Vagina (tissue), 2 donors: ENCODE data around the gene CCDC57. TPM values are rescaled to one million over a fixed set of nuclear protein-coding genes. Genes with fewer than 3 reads are reported as not detected.

ENCODE experiments used
- DNase-seq, 2 donors: peaks; one replicate each; pipeline ENCODE4 v3.0.0-alpha.2; 2017; ENCODE audit errors: extremely low spot score in 2 of 2
- H3K27ac ChIP-seq: fragments of 200-600 bp; sonication (generic); one replicate; pipeline ENCODE4 v1.5.1; 2019
- H3K27me3 ChIP-seq: fragments of 200-600 bp; sonication (generic); one replicate; pipeline ENCODE4 v1.5.1; 2019
- H3K36me3 ChIP-seq, 2 donors: fragments of 200-600 bp; sonication (generic); one replicate each; pipeline ENCODE4 v1.5.1; 2017 to 2019
- H3K4me1 ChIP-seq: fragments of 200-600 bp; sonication (generic); one replicate; pipeline ENCODE4 v1.5.1; 2019
- H3K4me3 ChIP-seq, 2 donors: fragments of 200-600 bp; sonication (generic); 1 replicate in 1 of 2; 2 replicates in 1 of 2; pipeline ENCODE4 v1.5.1; 2016 to 2019
- H3K9me3 ChIP-seq: fragments of 200-600 bp; sonication (generic); one replicate; pipeline ENCODE4 v1.5.1; 2019
- POLR2A ChIP-seq, 2 donors: fragments of 450-650 bp; IDR thresholded peaks; one replicate each; pipeline ENCODE4 v1.6.1; 2017; ENCODE audit warnings: antibody characterized with exemption in 2 of 2, mild to moderate bottlenecking in 2 of 2, moderate library complexity in 2 of 2
- POLR2AphosphoS5 ChIP-seq, 2 donors: sonication (generic); formaldehyde crosslinking; IDR thresholded peaks; one replicate each; pipeline ENCODE4 v1.9.0; 2017; ENCODE audit warnings: antibody characterized with exemption in 2 of 2, mild to moderate bottlenecking in 2 of 2, low read depth in 1 of 2; ENCODE audit not compliant: insufficient read depth in 1 of 2
- intact Hi-C: fragments of 100-400 bp; cut with DNase I; formaldehyde crosslinking; loops from one replicate; pipeline ENCODE4 v1.15.1; 2023
- total RNA-seq: library from RNA; depleted of rRNA; stranded (reverse); fragments of >200 nt; gene quantifications from one replicate; pipeline ENCODE4 v1.2.3, GENCODE V29; 2016
- TF ChIP-seq, protein P1 (sequence below), 3 experiments: fragments of 450-650 bp in 2 of 3; fragments of 200-600 bp in 1 of 3; sonication (generic) in 1 of 3; IDR thresholded peaks; one replicate each; pipeline ENCODE4 v1.5.1; 2017 to 2019; ENCODE audit warnings: antibody characterized with exemption in 3 of 3, mild to moderate bottlenecking in 2 of 3, moderate library complexity in 2 of 3

The CCDC57 gene
- total RNA-seq, 1 donor from 2014 or later: 26.5 TPM

DNA sequence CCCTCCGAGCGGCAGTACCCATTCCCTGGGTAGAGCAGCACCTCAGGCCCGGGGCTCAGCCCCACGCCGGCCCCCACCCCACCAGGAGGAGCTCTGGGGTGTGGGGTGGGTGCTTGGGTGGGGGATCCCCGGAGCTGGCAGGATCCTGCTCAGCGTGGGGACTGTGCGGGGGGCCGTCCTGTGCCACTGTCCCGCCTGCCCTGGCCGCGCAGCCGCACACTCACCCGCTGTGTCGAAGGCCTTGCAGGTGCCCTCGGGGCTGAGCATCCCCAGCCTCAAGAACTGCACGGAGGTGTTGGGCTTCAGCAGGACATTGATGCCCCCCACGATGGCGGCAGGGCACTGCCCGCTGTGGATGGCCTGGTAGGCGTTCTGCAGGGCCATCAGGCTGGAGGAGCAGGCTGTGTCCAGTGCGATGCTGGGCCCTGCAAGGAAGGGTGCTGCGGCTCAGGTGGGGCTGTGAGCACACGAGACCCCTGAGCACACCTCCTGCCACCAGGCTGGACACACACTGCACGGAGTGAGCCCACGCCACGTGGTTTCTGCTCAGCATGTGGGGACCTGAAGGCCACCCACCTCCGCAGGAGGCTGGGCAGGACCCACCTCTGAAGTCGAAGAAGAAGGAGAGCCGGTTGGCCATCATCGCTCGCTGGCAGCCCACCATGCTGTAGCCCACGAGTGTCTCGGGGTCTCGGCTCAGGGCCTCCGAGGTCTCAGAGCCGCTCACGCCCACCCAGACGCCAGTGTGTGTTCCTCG, 119.5 kb downstream of the CCDC57 start:
- Histone ChIP-seq H3K4me3 (no peak overlapping the region), H3K4me1 (peaks cover 23% of the 10 kb centered on the region), H3K9me3 (no peaks in the 10 kb centered on the region), H3K27ac (no peak overlapping the region), H3K36me3 (peaks cover 0 to 80% of the 10 kb centered on the region in 2 donors), H3K27me3 (no peaks in the 10 kb centered on the region)
- DNase-seq: no peak
- TF ChIP-seq POLR2AphosphoS5 (IDR thresholded peaks at IDR 0.05; ENCODE audit: insufficient read depth in 1 of 2, low read depth in 1 of 2) (no peak), POLR2A (IDR thresholded peaks at IDR 0.05) (no peak)
- TF ChIP-seq, protein P1, sequence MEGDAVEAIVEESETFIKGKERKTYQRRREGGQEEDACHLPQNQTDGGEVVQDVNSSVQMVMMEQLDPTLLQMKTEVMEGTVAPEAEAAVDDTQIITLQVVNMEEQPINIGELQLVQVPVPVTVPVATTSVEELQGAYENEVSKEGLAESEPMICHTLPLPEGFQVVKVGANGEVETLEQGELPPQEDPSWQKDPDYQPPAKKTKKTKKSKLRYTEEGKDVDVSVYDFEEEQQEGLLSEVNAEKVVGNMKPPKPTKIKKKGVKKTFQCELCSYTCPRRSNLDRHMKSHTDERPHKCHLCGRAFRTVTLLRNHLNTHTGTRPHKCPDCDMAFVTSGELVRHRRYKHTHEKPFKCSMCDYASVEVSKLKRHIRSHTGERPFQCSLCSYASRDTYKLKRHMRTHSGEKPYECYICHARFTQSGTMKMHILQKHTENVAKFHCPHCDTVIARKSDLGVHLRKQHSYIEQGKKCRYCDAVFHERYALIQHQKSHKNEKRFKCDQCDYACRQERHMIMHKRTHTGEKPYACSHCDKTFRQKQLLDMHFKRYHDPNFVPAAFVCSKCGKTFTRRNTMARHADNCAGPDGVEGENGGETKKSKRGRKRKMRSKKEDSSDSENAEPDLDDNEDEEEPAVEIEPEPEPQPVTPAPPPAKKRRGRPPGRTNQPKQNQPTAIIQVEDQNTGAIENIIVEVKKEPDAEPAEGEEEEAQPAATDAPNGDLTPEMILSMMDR (IDR thresholded peaks at IDR 0.05): no peak
- intact Hi-C loops: no loop called here

DNA sequence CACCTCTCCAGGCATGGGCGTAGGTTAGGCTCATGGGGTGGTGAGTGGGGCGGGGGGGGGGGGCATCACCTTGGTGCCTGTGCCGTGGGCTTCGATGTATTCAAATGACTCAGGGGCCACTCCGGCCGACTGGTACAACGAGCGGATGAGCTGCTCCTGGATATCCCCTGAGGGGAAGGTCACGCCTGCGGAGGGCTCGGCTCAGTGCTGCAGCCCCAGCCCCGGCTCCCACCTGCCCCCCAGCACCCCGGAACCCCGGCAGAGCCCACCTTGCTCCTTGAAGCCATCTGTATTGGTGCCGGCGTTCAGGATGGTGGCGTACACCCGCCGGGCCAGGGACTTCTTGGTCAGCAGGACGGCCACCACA, 120.0 kb downstream of the CCDC57 start:
- H3K4me1 ChIP-seq: peaks cover 23% of the 10 kb centered on the region
- DNase-seq: no peak
- H3K27ac ChIP-seq: no peak overlapping the region
- peaks cover 0 to 85% of the 10 kb centered on the region in 2 donors for H3K36me3 ChIP-seq
- no peak overlapping the region for H3K4me3 ChIP-seq
- intact Hi-C loops: no loop called here
- TF ChIP-seq POLR2A (IDR thresholded peaks at IDR 0.05) (no peak), POLR2AphosphoS5 (IDR thresholded peaks at IDR 0.05; ENCODE audit: insufficient read depth in 1 of 2, low read depth in 1 of 2) (no peak)
- TF ChIP-seq, protein P1 (IDR thresholded peaks at IDR 0.05): no peak
- H3K27me3 ChIP-seq: no peaks in the 10 kb centered on the region
- H3K9me3 ChIP-seq: no peaks in the 10 kb centered on the region

DNA sequence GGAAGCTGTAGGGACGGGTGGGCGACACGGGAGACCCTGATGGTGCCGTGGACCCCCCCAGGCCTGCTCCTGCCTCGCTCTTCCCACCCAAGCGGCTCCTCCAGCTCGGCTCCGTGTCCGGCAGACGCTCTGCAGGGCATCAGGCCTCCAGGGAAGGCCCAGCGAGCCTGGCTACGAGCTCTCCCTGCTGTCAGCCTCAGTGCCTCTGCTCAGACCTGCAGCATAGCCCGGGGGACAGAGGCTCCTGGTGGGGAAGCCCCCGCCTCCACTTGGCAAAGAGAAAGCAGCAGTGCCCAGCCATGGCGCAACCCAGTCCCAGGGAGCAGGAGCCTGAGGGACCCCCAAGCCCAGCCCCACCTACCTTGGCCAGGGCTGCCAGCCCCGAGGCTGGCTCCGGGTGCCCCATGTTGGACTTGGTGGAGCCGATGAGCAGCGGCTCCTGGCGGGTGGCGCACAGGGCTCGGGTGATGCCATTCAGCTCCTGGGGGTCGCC, 120.5 kb downstream of the CCDC57 start:
- DNase-seq: no peak
- Histone ChIP-seq H3K27ac (no peak overlapping the region), H3K36me3 (peaks cover 0 to 90% of the 10 kb centered on the region in 2 donors), H3K27me3 (no peaks in the 10 kb centered on the region), H3K9me3 (no peaks in the 10 kb centered on the region), H3K4me1 (peaks cover 20% of the 10 kb centered on the region), H3K4me3 (no peak overlapping the region)
- TF ChIP-seq, protein P1 (IDR thresholded peaks at IDR 0.05): no peak
- TF ChIP-seq POLR2A (IDR thresholded peaks at IDR 0.05) (no peak), POLR2AphosphoS5 (IDR thresholded peaks at IDR 0.05; ENCODE audit: insufficient read depth in 1 of 2, low read depth in 1 of 2) (no peak)
- intact Hi-C loops: no loop called here

DNA sequence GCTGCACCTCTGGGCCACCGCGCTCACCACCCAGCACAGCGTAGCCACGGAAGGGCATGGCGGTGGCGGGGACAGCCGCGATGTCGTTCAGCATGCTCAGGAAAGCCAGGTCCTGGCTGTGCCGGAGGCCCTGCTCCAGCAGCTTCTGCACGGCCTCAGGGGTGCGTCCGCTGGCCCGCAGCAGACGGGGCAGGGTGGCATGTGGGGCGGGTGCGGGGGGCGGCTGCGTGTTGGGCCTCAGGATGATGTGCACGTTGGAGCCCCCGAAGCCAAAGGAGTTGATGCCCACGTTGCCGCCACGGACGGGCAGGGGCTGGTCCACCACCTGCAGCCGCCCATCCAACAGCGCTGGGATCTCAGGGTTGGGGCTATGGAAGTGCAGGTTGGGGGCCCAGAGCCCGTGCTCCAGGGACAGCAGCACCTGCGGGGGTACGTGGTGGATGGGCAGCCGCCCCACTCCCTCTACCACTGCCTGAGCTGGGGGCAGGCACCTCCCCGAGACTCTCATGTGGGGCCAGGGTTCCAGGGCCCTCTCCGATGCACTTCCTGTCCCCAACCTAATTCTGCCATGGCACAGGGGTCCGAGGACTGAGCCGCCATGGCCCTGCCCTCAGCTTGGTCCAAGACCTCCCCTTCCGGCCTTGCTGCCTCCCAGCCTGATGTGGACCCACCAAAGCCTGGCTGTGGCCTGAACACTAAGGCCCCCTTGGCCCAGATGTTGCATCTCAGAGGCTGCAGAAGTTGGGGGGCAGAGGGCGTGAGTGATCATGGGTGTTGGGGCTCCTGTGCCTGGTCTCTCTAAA, 121.2 kb downstream of the CCDC57 start:
- Histone ChIP-seq H3K27me3 (no peaks in the 10 kb centered on the region), H3K4me1 (peaks cover 14% of the 10 kb centered on the region), H3K9me3 (no peaks in the 10 kb centered on the region), H3K4me3 (no peak overlapping the region), H3K27ac (no peak overlapping the region), H3K36me3 (peaks cover 0 to 97% of the 10 kb centered on the region in 2 donors)
- no peak for DNase-seq
- intact Hi-C loops: no loop called here
- TF ChIP-seq POLR2A (IDR thresholded peaks at IDR 0.05): no peak
- no peak for TF ChIP-seq POLR2AphosphoS5 (IDR thresholded peaks at IDR 0.05; ENCODE audit: insufficient read depth in 1 of 2, low read depth in 1 of 2)
- TF ChIP-seq, protein P1 (IDR thresholded peaks at IDR 0.05): no peak
